BJ (cell line): ENCODE results near the gene MTR. TPM values are rescaled to one million over a fixed set of nuclear protein-coding genes. Genes with fewer than 3 reads are reported as not detected.

Experiments used
- CTCF ChIA-PET: fragments of 350-600 bp; formaldehyde crosslinking; extraction: SDS; loops from one replicate; lab custom pipeline; 2021; ENCODE audit warnings: antibody characterized with exemption, inconsistent platforms; lab: Yijun Ruan, JAX
- POLR2A ChIA-PET: fragments of 300-600 bp; sonication (Branson Sonifier 250); formaldehyde crosslinking; extraction: SDS; loops from one replicate; lab custom pipeline; 2021; ENCODE audit warnings: antibody characterized with exemption; lab: Charles Lee
- DNase-seq: peaks from one replicate; pipeline ENCODE4 v3.0.0-alpha.2; 2011; ENCODE audit warnings: low read depth
- H3K27me3 ChIP-seq: 2 replicates; pipeline ENCODE4 v1.6.0; 2011; ENCODE audit warnings: low read length; ENCODE audit not compliant: control insufficient read depth, insufficient read depth
- H3K36me3 ChIP-seq: 2 replicates; pipeline ENCODE4 v1.5.1; 2011; ENCODE audit warnings: low read length; ENCODE audit not compliant: control insufficient read depth, insufficient read depth
- H3K4me3 ChIP-seq: 2 replicates; pipeline ENCODE4 v1.5.1; 2011; ENCODE audit warnings: low read depth, mild to moderate bottlenecking, control low read depth, low read length
- polyA plus RNA-seq: library from polyadenylated mRNA; depleted of rRNA; stranded (reverse); fragments of >200 nt; gene quantifications from 2 replicates; pipeline ENCODE4 v1.2.3, GENCODE V29; 2011
- TF ChIP-seq, protein P1 (sequence below): IDR thresholded peaks from 2 replicates; pipeline ENCODE4 v1.5.1; 2011; ENCODE audit warnings: low read depth, mild to moderate bottlenecking, control low read depth, inconsistent platforms, low read length, moderate library complexity; ENCODE audit not compliant: insufficient read depth

MTR gene
- polyA plus RNA-seq, 1 experiment, result 5.3 TPM

DNA sequence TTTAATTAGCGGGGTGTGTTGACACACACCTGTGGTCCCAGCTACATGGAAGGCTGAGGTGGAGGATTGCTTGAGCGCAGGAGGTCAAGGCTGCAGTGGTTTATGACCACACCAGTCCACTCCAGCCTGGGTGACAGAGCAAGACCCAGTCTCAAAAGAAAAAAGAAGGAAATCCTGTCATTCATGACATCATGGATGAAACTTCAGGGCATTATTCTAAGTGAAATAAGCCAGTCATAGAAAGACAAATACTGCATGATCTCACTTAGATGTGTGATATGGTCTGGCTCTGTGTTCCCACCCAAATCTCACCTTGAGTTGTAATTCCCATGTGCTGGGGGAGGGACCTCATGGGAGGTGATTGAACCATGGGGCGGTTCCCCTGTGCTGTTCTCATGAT is 126.5 kb downstream of the MTR start:
- Histone ChIP-seq H3K27me3 (no peaks in the 10 kb centered on the region), H3K36me3 (no peaks in the 10 kb centered on the region), H3K4me3 (no peak overlapping the region)
- no peak for DNase-seq
- POLR2A ChIA-PET, result no interaction called here
- TF ChIP-seq, protein P1, sequence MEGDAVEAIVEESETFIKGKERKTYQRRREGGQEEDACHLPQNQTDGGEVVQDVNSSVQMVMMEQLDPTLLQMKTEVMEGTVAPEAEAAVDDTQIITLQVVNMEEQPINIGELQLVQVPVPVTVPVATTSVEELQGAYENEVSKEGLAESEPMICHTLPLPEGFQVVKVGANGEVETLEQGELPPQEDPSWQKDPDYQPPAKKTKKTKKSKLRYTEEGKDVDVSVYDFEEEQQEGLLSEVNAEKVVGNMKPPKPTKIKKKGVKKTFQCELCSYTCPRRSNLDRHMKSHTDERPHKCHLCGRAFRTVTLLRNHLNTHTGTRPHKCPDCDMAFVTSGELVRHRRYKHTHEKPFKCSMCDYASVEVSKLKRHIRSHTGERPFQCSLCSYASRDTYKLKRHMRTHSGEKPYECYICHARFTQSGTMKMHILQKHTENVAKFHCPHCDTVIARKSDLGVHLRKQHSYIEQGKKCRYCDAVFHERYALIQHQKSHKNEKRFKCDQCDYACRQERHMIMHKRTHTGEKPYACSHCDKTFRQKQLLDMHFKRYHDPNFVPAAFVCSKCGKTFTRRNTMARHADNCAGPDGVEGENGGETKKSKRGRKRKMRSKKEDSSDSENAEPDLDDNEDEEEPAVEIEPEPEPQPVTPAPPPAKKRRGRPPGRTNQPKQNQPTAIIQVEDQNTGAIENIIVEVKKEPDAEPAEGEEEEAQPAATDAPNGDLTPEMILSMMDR, result no peak
- CTCF ChIA-PET, result no interaction called here

DNA sequence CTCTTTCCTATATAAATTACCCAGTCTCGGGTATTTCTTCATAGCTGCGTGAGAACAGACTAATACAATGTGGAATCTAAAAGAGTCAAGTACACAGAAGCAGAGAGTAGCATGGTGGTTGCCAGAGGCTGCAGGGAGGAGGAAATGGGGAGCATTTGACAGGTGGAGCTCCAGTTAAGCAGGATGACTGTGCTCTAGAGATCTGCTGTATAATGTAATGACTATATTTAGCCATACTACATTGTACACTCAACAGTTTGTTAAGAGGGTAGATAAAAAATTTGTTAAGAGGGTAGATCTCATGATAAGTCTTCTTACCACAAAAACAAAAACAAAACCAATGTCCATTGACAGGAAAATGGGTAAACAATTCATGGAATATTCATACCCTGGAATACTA is 127.1 kb downstream of the MTR start:
- CTCF ChIA-PET, result interaction anchor here (0.6 kb wide), 1 partner anchor 16 kb away, joined by 3 read pairs; no protein-coding TSS in a partner anchor
- H3K27me3 ChIP-seq, result no peaks in the 10 kb centered on the region
- POLR2A ChIA-PET, result no interaction called here
- no peaks in the 10 kb centered on the region for H3K36me3 ChIP-seq
- H3K4me3 ChIP-seq, result no peak overlapping the region
- no peak for DNase-seq
- TF ChIP-seq, protein P1, result no peak

DNA sequence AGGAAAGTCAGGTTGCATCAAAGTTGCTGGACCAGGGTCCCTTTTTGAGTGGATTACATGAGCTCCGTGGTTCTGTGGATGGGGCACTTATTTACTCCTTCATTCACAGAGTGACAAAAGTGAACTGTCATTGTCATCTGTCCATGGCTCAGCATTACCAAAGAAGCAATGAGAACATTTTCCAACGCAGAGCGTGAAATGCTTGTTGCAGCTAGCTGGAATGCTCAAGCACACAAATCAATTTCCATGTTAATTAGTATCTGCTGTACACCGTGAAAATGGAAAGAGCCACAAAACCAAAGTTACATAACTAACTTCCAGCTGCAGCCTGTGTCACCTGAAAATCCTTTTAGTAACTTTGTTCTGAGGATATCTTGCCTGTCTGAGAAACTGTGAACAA is 130.3 kb downstream of the MTR start:
- no peak for DNase-seq
- TF ChIP-seq, protein P1, result no peak
- ChIA-PET POLR2A (no interaction called here), CTCF (interaction anchor here (0.6 kb wide), 1 partner anchor 32 kb away, joined by 3 read pairs; no protein-coding TSS in a partner anchor)
- Histone ChIP-seq H3K4me3 (no peak overlapping the region), H3K27me3 (no peaks in the 10 kb centered on the region), H3K36me3 (no peaks in the 10 kb centered on the region)

DNA sequence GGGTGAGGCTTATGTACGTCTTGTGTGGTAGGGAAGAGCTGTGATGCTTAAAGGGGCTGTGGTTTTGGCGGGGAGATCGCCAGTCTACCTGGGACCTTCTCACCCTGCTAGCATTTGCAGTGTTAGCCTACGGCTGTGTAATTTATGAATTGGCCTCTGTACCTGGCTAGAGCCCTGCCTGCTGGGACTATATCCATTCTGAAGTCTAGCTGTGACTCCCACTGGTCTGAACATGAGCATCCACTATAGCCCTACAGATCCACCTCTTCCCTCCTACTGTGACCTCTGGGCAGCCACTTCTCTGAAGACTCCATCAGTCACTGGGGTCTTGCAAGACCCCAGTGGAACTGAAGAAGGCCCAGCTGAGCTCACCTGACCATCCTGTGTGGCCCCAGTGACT is 135.4 kb downstream of the MTR start:
- Histone ChIP-seq H3K36me3 (no peaks in the 10 kb centered on the region), H3K4me3 (no peak overlapping the region), H3K27me3 (no peaks in the 10 kb centered on the region)
- POLR2A ChIA-PET, result no interaction called here
- CTCF ChIA-PET, result no interaction called here
- TF ChIP-seq, protein P1, result no peak
- DNase-seq, result no peak

DNA sequence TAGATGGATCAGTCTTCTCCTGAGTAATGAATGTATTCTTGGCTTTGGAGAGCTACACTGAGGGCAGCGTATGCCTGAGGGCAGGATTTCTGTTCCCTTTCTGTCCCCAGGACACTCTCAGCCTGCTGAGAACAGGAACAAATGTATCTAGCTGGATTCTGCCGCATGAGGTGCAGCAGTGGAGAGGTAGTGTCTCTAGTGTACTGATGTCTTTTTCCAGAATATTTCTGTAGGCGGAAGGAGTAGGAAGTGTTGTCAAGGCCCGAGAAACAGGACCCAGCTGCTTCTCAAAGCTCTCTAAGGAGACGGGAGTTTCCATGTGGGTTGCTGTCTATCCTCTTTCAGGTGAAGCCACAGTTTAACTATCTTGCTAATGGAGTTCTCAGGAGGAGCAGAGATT is 143.7 kb downstream of the MTR start:
- ChIA-PET CTCF (interaction anchor here (0.7 kb wide), 1 partner anchor 16 kb away, joined by 3 read pairs; no protein-coding TSS in a partner anchor), POLR2A (no interaction called here)
- Histone ChIP-seq H3K4me3 (no peak overlapping the region), H3K36me3 (no peaks in the 10 kb centered on the region), H3K27me3 (no peaks in the 10 kb centered on the region)
- DNase-seq, result no peak
- TF ChIP-seq, protein P1, result no peak
